ENCODE results near the gene RBM26.

The RBM26 gene, protein sequence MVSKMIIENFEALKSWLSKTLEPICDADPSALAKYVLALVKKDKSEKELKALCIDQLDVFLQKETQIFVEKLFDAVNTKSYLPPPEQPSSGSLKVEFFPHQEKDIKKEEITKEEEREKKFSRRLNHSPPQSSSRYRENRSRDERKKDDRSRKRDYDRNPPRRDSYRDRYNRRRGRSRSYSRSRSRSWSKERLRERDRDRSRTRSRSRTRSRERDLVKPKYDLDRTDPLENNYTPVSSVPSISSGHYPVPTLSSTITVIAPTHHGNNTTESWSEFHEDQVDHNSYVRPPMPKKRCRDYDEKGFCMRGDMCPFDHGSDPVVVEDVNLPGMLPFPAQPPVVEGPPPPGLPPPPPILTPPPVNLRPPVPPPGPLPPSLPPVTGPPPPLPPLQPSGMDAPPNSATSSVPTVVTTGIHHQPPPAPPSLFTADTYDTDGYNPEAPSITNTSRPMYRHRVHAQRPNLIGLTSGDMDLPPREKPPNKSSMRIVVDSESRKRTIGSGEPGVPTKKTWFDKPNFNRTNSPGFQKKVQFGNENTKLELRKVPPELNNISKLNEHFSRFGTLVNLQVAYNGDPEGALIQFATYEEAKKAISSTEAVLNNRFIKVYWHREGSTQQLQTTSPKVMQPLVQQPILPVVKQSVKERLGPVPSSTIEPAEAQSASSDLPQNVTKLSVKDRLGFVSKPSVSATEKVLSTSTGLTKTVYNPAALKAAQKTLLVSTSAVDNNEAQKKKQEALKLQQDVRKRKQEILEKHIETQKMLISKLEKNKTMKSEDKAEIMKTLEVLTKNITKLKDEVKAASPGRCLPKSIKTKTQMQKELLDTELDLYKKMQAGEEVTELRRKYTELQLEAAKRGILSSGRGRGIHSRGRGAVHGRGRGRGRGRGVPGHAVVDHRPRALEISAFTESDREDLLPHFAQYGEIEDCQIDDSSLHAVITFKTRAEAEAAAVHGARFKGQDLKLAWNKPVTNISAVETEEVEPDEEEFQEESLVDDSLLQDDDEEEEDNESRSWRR

DNA sequence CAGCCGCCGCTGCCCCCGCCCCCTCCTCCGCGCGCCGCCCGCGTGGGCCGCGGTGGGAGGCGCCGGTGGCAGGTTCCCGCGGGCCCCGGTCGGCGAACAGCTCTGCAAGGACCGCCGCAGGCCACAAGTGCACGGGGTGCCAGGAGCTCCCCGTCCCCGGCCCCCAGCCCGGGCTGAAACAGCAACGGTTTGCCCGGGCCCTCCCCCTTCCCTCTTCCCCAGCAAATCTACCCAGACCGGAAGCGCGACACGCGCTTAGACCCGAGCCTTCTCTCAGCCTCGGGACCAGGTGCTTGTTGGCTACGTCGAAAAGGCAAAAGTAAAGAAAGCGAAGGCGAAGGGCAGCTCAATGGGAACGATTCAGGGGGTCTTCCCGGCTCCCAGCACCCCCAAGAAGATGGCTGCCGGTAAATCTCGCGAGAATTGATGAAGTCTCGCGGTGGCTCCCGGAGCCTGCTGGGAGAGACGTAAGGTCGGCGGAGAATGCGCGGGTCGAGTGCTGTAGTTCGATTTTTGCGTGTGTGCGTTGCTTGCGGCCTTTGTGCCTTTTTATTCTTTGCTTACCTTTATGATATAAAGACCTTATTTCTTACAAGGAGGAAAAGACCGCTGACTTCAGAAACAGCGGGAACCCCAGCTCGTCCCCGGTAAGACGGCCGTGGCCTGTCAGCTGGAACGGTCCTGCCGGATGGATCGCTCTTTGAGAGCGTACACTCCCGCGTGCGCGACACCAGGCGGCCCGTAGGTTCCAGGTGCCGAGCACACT, at the start of gene RBM26:
TSS of gene RBM26 (minus strand) at position 425 of the 766 bp plus-strand sequence. CDS start 481 bp downstream, outside the sequence.
- DNase-seq (ENCODE audit: low spot score): peak; percentile 96

DNA sequence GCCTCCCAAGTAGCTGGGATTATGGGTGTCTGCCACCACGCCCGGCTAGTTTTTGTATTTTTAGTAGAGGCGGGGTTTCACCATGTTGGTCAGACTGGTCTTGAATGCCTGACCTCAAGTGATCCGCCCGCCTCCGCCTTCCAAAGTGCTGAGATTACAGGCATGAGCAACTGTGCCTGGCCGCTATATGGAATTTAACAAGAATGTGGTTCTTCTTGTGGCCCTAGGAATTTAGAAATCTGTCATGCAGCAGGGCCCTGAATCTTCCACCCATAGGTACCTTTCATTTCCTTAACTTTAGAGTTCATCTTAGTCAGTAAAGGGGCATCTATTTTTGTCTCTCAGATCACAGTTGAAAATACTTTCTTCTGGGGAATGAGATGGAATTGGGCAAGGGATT, 49.3 kb upstream of the RBM26 start:
- no peak for DNase-seq (ENCODE audit: low spot score)

DNA sequence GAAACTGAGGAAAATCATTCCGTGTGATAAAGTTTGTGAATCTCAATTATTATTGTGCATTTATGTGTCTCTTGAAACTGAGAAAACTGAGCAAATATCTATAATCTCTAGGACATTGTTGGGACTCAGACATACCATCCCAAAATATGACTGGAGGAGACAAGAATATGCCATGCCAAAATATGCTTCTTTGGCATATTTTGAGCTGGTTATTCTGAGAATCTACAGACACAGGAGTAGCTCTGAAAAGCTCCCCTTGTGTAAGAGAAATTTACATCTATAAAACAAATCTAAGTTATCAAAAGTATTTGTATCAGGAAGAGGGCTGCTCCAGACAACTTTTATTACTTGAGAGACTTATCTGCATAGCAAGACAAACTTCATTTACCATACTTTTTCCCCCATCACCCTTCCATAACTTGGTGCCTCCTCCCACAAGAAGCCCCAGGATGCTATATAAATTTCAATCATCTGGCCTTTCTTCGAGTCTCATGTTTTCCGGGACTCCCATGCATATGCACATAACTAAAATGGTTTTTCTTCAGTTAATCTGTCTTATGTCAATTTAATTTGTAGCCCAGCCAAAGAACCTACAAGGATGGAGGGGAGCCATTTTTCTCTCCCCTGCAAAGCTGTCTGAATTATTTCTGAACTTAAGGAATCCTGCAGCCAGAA, 46.3 kb upstream of the RBM26 start:
- no peak for DNase-seq (ENCODE audit: low spot score)

DNA sequence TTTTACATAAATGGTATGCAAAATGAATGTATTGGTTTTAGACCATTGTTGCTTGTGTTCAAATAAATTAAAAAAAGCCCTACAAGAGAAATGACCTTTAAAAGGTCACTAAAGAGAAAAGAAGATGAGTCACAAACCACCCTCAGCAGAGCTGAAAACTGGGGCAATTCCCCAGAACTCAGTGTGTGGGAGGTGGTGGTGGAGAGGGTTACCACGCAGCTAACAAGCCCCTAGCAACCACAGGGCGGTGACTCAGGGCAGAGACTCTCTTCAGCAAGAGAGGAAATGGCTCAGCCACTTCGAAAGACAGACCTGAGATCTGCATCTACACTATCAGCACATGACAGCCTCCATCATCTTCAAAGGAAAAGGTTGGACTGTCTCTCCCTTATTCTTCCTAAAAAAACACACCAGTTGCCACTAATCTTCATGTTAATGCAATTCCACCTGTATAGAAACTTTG, 45.5 kb upstream of the RBM26 start:
- no peak for DNase-seq (ENCODE audit: low spot score)

DNA sequence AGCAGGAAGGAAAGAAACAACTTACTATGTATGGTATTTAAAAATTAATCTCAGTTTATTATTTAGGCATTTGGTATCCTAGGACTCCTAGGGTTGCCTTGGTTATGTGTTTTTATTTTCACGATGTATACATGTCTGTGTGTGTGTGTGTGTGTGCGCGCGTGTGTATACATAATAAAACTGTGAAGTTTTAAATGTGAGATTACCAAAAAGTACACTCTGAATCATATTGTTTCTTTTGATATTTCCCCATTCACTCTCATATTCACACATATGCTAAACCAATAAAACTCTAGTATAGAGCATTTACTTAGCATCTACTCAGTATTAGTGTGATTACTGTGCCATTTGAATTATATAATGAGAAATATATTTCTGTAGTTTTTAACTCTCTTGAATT, 44.1 kb upstream of the RBM26 start:
- DNase-seq (ENCODE audit: low spot score): no peak

DNA sequence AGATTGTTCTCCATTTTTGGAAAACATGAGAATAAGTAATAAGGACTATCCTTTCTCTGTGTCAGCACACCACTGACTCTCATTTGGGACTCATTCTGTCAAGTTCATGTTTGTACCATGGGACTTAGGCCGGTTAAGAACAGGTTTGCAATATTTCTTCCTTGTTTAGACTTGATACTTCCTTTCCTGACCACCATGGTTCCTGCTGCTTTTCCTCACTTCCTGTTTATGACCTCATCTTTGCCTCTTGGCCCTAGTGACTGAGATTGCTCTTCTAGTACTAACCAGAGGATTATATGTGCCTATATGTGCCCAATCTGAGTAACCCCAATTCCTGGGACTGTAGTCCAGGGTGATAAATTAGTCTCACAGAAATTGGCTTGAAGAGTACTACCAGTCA, 42.4 kb upstream of the RBM26 start:
- DNase-seq (ENCODE audit: low spot score): no peak

DNA sequence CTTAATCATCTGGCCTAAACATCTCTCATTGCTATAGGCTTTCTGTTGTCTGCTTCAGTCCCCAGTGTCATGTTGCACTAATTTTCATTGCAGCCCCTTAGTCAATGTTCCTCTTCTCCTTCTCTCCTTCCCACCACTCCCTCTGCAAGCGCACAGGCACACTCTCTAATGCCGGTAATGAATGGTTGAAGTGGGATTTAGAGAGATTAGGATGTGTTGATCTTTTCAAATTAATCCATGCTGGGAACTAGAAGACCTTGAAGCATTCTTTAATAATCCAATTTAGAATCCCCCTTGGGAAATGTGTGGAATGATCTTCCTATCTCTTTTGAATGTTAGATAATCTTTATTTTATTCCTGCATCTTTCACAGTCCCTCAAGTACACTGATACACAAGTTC, 41.7 kb upstream of the RBM26 start:
- DNase-seq (ENCODE audit: low spot score): no peak

DNA sequence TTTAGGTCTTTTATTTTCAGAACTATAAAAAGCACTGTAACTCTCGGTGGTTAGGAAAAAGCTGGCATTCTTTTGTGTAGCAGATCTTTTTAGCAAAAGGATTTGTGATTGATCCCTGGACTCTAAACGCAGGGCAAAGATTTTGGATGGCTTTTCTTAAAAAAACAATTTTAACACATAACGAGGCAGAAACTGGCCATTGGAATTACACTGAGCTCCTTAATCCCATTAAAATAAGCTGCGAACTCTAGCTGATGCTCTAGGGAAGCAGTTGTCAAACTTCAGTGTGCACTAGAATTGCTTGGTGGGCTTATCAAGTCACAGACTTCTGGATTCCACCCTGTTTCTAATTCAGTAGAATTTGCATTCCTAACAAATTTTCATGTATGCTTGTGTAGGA, 41.1 kb upstream of the RBM26 start:
- no peak for DNase-seq (ENCODE audit: low spot score)

DNA sequence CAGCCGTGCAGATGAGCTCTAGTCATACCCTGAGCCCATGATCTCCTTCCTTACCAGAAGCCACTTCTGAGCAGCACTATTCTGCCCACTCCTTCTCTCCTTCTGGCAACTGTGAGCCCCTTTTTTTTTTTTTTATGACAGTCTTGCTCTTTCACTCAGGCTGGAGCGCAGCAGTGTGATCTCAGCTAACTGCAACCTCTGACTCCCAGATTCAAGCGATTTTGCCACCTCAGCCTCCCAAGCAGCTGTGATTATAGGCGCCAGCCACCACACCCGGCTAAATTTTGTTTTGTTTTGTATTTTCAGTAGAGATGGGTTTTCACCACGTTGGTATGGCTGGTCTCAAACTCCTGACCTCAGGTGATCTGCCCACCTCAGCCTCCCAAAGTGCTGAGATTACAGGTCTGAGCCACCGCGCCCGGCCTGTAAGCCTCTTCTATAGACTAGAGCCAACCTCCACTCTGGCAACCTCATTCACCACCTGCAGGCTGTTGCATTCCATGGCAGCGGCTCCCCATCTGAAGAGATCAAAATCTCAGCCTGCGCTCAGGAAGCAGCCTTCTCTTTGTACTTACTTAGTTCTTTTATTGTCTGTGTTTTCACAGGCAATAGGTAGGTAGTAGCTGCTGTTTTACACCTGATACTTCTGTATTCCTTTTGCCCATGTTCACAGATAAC, 40.1 kb upstream of the RBM26 start:
- DNase-seq (ENCODE audit: low spot score): no peak

DNA sequence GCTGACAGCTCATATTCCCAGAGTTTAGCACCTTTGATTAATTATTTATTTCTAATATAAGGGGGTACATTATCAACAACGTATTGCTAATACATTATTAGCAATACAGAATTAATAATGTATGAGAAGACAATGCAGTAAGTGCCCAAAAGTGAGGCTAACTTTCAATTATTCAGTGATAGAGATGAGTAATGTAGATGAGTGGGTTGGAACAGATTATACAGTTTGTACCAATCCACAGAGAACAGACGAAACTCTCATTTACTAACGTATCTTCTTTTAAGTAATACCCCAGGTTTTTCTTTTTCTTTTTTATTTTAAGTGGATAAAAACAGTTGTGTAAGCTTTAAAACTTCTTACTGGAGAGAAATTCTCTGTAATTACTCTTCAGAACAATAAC, 36.7 kb upstream of the RBM26 start:
- no peak for DNase-seq (ENCODE audit: low spot score)

DNA sequence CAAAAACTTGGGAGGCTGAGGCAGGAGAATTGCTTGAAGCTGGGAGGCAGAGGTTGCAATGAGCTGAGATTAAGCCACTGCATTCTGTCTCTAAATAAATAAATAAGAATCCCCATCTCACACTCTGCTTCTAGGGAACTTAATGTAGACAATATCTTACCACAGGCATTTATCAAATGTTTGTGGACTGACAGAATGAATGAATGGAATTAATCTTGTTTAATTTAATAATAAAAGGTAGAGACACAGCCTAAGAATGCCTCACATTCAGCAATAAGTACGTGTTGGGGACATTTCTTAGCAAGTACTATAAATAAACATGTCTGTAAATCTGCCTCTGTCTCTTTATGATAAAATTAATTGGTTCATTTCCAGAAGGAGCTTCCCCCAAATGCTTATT, 36.2 kb upstream of the RBM26 start:
- DNase-seq (ENCODE audit: low spot score): no peak

DNA sequence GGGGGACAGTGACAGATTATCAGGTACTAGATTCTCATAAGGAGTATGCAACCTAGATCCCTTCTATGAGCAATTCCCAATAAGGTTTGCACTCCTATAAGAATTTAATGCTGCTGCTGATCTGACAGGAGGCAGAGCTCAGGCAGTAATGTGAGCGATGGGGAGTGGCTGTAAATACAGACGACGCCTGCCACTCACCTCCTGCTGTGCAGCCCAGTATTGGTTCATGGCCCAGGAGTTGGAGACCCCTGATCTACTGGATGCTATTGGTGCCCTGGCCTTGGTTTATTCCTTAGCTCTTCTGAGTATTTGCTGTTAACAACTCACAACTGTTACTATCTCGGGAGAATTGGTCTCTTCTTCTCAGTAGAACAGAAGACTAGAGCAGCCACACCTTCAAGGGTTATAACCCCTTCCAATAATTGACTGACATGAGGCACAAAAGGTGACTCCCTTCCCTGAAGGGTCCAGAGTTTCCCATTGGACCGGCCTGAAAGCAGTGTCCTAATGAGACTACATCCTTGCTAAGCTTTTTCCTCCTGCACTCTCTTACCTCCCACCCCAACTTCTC, 35.0 kb upstream of the RBM26 start:
- no peak for DNase-seq (ENCODE audit: low spot score)

DNA sequence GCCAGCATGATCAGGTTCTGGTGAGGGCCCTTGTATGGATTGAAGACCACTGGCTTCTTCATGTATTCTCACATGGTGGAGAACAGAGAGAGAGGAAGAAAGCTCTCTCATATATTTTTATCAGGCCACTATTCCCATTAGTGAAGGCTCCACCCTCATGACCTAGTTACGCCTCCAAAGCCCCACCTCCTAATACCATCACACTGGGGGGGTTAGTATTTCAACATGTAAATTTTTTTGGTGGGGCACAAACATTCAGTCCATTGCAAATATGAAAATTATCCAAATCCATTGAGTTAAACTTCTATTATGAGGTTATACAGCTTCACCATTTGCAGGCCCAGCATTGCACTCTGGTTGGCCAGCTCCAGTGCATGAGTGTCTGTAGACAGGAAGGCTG, 33.2 kb upstream of the RBM26 start:
- DNase-seq (ENCODE audit: low spot score): no peak

DNA sequence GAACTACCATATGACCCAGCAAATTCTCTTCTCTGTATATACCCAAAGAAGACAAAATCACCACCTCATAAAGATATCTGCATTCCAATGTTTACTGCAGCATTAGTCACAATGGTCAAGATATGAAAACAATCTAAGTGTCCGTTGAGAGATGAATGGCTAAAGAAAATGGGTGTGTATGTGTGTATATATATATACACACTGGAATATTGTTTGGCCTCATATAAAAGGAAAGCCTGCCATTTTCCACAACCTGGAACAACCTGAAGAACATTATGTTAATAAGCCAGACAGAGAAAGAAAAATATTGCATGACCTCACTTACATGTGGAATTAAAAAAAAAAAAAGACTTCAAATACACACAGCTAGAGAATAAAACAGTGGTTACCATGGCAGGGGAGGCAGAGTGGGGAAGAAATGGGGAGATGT, 29.5 kb upstream of the RBM26 start:
- DNase-seq (ENCODE audit: low spot score): no peak

DNA sequence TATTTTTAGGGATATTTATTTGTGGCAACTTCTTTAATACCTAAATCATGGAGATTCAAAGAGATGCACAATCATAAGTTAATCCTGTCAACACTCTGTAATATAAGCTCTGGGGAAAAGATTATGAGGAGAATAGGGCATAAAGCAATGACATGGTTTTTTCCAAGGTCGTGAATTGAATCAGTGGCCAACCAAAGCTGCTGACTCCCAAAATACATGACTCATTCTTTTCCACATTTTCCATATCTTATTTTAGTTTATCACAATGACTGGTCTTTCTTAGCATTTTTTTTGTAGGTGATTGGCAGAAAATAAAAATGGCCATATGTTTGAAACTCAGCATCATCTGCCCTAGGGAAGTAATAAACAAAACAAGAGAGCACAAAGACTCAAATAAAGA, 28.5 kb upstream of the RBM26 start:
- no peak for DNase-seq (ENCODE audit: low spot score)

DNA sequence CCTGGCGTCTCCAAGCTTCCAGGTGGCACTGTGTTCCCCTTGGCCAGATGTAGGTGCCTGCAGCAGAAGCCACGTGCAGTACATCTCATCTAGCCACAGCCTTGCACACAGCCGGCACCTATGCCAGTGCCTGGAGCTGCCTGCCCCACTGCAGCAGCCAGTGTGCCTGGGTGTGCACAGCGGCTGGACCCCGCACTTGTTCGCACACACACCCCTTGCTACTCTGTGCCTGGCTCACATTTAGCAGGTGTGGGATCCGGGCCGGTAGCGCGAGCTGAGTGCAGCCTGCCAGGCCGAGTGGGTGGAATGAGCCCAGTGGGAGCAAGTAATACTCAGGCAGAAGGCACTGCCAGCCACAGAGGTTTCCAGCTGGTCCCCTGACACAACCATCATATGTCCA, 26.9 kb upstream of the RBM26 start:
- DNase-seq (ENCODE audit: low spot score): no peak

DNA sequence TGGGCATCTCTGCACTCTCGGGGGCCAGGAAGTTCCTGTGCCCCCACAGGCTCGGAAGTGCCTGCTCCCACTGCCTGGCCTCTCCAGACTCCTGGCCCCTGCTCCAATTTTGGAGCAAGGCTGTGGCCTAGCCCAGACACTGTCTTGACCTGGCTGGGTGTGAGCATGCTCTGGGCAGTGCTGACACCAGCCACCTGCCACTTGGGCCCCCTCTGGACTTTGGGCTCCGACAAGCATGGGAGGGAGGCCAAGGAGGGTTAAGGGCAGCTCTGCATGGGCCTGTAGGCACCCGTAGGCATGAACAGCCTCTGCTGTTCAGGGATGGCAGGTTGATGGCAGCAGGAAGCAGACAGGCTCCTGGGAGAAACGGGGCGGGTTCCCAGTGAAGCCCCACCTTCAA, 26.0 kb upstream of the RBM26 start:
- no peak for DNase-seq (ENCODE audit: low spot score)

DNA sequence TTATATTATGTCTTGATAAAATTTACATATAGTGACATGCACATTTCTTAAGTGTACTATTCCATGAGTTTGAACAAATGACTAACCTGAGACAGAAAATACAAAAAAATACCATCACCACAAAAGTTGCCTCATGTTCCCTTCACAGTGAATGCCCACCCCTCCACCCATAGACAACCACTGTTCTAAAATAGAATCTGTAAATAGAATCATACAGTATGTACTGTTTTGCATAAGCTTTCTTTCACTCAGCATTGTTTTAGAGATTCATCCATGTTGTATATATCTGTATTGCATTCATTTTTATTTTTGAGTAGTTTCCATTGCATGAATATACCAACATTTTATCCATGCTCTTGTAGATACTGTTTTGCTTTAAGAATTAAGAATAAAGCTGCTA, 23.3 kb upstream of the RBM26 start:
- DNase-seq (ENCODE audit: low spot score): no peak

DNA sequence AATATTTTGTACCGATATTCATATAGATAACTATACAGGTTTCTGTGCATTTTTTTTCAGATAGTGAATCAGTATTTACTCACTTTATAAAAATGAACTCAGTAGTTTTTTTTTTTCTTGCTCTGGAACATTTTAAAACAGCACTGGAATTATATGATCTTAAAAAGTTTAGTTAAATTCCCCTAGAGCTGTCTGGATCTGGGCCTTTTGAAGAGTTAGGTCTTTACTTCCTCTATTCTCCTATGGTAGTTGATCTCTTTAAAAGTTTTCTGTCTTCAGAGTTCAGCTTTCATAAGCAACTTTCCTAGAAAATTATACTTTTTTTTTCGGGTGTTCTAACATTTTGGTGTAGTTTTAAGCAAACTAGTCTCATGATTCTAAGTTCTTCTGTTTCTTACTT, 21.8 kb upstream of the RBM26 start:
- DNase-seq (ENCODE audit: low spot score): no peak

DNA sequence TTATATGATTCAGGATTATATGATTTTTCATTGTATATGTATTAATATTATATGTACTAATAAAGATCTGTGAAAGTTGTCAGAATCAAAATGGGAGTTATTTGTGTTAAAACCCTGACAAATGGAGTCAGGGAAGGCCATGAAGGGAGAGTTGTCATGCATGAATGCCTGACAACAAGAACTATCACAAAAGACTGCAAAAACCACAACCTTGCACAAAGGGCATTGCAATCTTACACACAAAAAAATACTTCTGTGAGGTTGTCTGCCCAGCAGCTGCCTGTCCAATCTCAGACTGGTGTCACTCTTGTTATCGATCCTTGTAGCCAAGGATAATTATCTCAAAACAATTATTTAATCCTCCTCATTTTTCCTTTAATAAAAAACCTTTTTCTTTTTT, 21.2 kb upstream of the RBM26 start:
- no peak for DNase-seq (ENCODE audit: low spot score)
